Stimulated activated CD8-positive, alpha-beta memory T cell treated with anti-CD3 and anti-CD28 coated beads, Interleukin-4, amount 100 ng/mL, for 1 hour (primary cell): ENCODE results near the gene PIP4K2C.
"Not testable (repeated sequence)": the region's sequence is repeated elsewhere in the genome, so short reads cannot be mapped to it uniquely, and the experiment has no call there.

ENCODE experiments used
- DNase-seq, 2 donors: peaks; one replicate each; pipeline ENCODE4 v3.0.0-alpha.2; 2020; ENCODE audit warnings: low read depth in 2 of 2, low spot score in 1 of 2

PIP4K2C gene

DNA sequence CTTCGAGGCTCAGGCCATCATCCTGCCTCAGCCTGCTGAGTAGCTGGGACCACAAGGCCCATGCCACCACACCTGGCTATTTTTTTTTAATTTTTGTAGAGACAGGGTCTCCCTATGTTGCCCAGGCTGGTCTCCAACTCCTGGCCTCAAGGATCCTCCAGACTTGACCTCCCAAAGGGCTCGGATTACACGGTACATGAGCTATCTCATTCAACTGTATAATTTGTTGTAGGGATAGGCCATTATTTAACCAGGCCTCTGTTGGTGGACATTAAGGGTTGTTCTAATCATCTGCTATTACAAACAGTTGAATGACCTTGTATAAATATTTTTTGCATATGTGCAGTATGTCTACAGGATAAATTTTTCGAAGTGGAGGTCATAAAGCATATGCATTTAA, 32.1 kb upstream of the PIP4K2C start:
- DNase-seq, result no peak

DNA sequence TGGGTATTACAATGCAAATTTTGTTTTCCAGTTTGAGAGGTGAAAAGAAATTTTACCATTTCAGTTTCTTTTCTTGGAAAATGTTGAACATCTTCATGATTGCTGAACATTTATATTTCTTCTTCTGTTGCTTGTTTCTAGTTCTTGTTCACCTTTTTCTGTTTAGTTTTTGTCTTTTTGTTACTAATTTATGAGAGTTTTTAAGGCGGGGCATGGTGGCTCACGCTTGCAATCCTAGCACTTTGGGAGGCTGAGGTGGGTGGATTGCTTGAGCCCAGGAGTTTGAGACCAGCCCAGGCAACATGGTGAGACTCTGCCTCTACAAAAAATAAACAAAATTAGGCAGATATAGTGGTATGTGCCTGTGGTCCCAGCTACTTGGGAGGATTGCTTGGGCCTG, 30.5 kb upstream of the PIP4K2C start:
- no peak for DNase-seq

DNA sequence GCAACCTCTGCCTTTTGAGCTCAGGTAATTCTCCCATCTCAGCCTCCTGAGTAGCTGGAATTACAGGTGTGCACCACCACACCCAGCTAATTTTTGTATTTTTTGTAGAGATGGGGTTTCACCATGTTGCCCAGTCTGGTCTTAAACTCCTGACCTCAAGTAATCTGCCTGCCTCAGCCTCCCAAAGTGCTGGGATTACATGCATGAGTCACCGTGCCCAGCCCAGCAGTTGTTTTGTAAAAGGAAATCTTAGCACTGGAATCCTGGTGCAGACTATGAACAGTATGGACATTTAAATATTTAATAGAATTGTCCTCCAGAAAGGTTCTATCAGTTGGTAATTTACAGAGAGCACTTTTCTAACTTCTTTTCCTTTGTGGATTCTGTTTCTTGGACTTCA, 29.9 kb upstream of the PIP4K2C start:
- not testable (repeated sequence) for DNase-seq

DNA sequence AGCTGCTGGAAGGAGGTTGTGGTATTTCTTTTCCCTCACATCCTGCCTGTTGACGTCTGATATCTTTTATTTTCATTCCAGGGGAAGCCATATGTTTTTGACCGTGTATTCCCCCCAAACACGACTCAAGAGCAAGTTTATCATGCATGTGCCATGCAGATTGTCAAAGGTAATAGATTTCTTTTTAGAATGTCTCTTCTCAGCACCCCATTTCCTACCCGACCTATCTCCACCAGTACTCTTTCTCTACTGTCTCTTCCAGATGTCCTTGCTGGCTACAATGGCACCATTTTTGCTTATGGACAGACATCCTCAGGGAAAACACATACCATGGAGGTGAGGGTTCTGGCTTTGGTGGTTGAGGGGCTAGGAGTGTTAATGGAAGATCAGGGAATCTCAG, 27.6 kb upstream of the PIP4K2C start:
- DNase-seq, result no peak

DNA sequence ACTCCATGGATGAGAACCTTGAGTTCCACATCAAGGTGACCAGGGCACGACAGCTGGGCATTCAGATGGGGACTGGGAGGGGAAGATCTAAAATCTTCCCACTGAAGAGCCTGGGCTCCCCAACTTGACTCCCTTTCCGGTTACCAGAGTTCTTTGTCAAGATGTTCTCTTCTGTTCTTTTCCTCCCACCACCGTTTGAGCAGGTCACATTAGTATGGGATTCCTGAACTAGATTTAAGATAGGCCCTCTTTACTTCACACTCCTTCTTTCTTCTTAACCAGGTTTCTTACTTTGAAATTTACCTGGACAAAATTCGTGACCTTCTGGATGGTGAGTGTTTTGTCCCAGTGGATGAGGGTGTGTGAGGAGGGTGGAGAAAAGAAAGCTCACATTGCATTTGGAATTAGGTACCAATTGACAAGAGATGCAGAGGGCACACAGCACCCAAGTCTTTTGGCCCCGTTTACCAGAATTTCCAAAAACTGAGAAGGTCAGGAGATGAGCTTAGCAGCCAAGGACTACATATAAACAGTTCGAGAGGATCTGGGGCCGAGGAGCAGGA, 26.7 kb upstream of the PIP4K2C start:
- no peak for DNase-seq

DNA sequence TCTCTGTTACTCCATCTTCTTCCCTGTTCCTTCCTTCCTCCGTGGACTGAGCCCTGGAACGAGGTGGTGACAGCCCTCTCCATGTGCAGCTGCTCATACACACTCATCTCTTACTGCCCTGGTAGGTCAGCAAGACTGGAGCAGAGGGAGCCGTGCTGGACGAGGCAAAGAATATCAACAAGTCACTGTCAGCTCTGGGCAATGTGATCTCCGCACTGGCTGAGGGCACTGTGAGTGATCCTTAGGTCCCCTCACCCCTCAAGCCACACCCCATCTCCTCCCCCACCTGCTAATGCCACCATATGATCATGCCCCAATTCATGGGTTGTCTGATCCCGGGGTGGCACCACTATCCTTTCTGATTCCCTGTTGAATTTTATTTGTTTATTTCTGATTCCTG, 22.2 kb upstream of the PIP4K2C start:
- DNase-seq, result no peak

DNA sequence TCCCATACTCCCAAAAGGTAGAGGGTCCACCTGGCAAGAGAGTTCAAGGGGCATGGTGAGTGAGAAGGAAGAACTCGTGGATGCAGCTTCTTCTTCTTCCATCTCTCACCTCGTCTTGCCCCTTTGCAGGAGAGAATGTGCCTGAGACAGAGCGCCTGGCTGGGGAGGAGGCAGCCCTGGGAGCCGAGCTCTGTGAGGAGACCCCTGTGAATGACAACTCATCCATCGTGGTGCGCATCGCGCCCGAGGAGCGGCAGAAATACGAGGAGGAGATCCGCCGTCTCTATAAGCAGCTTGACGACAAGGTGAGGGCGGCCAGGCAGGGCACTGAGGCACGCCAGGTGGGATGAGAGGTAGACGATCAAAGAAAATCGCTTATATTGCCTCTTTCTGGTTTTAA, 21.1 kb upstream of the PIP4K2C start:
- no peak for DNase-seq

DNA sequence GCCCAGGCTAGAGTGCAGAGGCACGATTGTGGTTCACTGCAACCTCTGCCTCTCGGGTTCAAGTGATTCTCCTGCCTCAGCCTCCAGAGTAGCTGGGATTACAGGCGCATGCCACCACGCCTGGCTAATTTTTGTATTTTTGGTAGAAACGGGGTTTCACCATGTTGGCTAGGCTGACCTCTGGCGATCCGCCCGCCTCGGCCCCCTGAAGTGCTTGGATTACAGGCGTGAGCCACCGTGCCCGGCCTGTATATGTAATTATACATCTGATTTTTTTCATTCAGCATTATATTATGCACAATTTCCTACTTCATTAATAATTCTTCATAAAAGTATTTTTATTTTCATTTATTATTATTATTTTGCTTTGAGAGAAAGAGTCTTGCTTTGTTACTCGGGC, 20.6 kb upstream of the PIP4K2C start:
- DNase-seq, result not testable (repeated sequence)

GRCh38 chr12:57571926-57572762, 18.8 kb upstream of the PIP4K2C start:
- DNase-seq, result no peak

DNA sequence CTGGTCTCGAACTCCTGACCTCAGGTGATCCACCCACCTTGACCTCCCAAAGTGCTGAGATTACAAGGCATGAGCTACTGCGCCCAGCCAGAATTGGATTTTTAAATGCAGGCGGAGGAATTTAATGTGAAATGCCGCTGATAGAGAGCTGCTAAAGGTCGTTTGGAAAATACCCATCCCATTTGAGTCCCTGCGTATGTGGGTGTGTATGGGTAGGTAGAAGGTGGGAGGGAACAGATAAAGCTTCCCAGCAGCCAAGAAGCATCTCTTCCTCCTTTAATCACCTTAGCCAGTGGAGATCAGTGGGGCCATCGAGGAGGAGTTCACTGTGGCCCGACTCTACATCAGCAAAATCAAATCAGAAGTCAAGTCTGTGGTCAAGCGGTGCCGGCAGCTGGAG, 16.2 kb upstream of the PIP4K2C start:
- DNase-seq, result no peak

DNA sequence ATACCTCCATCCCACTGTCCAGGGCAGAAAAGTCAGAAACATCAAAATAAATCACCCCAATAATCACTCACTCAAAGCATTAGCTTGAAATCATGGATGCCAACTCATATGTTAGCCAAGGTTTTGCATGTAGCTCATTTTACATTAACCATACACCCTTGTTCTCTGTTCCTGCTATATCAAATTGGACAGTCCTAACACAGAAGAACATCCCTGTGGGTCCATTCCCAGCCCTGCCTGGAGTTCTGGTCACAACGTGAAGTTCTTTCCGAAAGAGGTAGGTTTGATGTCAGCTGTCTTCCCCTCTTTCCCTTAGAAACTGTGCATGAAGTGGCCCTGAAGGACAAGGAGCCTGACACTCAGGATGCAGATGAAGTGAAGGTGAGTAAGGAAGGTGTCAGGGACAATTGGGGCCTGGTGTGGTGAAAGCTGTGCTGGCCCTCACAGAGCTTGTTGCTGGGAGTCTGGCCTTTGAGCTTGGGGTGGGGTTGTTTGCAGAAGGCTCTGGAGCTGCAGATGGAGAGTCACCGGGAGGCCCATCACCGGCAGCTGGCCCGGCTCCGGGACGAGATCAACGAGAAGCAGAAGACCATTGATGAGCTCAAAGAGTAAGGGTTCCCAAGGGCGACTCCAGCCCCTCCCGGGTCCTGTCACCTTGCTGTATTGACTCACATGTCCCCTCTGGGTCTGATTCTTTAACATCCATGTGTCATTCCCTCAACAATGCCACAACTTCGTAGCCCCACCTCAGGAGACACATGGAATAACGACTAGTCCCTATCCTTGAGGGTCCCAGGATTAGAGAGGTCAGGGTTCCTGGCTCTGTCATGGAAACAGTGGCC, 15.0 kb upstream of the PIP4K2C start:
- no peak for DNase-seq

DNA sequence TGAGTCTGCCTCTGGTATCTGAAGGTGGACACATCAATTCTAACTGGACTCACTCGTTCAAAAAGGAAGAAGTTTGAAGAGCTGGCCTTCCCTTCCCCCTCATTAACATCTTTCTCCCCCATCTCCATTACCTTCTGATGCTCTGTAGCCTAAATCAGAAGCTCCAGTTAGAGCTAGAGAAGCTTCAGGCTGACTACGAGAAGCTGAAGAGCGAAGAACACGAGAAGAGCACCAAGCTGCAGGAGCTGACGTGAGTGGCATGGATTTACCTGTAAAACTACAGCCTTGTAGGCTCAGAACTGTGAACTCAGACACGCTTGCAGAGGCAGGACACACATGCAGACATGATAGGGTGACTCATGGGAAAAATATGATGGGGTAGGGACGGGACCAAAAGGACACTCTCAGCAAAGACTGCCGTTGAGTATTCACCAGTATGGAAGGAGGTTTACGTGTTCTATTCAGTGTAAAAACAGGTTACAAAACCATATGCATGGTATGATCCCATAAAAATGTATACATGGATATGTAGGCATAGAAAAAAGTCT, 14.3 kb upstream of the PIP4K2C start:
- DNase-seq, result no peak

- DNase-seq, result no peak
Measured at GRCh38 chr12:57577981-57578758, 12.8 kb upstream of the PIP4K2C start.

GRCh38 chr12:57579011-57579410, 12.0 kb upstream of the PIP4K2C start:
- no peak for DNase-seq

DNA sequence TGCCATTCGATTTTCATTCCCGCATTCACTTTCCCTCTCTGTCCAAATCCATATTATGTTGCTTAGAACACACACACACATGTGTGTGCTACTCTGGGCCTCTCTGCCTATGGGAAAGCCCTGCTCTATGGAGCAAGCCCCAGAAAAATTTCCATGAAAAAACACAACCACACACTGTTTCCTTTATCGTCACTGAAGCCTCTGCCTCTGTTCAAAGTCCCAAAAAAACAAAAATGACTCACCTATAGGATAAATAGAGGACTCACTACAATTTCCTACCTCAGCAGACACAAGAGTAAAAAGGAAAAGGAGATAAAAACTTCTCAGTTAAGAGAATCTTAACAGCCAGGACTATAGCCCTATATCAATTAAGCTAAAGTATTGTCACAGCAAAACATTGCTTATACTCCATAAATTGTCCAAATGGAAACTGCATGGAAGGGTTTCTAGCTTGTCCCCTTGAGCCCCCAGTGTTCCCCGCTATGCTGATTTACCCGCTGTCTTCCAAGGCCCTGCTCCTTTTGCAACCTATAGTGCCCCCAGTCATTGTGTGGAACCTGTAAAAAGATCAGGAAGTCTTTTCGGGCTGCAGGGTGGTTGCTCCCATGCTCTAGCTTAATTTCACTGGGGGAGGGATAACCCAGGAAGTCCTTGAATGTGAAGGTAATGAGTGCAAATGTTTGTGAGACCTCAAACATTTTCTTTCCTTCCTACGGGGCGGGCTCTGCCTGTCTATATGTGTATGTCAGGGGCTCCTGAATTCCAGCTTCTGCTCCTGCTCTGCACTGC, 11.1 kb upstream of the PIP4K2C start:
- DNase-seq, result no peak

GRCh38 chr12:57580466-57580795, 10.6 kb upstream of the PIP4K2C start:
- no peak for DNase-seq

DNA sequence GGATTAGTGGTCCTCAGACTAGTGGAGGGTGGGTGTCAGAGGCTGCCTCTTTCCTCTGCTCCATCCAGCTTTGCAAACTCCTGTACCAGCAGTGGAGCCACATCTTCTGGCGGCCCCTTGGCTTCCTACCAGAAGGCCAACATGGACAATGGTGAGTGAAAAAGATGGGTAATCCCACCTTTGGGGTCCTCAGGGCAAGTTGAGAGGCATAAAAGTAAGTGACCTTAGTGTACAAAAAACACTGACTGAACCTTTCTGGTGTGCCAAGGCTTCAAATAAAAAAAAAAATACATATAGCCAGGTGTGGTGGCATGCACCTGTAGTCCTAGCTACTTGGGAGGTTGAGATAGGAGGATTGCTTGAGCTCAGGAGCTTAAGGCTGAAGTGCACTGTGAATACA, 9.2 kb upstream of the PIP4K2C start:
- no peak for DNase-seq

DNA sequence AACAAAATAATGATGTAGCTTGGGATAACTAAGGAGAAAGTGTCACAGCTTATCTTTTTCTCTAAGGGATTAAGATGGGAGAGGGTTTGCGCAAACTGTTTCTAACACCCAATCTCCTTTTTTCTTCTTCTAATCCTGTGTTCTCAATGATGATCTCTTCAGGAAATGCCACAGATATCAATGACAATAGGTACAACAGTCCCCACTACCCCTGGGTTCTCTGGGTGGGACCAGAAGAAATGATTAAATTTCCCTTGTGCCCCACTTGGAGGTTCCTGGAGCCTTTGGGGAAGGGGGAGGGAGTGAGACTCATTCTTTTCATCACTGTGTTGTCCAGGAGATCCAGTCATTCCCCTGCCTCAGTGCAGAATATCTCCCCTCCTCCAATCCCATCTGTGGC, 8.6 kb upstream of the PIP4K2C start:
- no peak for DNase-seq

DNA sequence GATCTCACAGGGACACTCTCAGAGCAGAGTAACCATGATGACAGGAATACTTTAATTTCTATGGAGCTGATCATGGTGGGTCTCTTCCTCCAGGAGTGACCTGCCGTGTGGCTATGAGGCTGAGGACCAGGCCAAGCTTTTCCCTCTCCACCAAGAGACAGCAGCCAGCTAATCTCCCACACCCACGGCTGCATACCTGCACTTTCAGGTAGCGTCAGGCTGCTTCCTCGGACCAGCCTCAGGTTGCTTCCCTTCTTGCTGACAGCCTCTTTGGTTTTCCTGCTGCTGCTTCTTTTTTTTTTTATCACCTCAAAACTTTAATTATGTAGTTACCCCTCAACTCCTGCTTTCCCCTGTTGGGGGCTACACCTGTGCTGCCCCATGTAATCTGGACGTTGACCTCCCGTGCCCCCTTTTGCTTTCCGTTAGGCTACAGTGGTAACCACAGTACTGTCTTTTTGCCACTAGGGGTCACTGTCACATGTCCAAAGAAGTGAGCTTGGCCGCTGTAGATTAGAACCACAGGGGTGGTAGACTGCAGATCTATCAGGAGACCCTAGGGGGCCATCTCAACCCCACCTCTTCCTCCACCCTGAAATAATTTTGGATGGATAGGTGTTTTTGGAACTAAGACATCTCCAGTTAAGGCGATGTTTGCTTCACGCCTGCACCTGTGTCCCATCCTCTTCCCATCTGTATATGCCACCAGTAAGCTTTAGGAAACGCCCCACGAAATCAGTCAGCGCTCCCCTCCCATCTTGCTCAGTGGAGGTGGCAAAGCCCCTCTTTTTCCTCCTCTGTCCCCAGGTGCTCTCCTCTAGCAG, 7.8 kb upstream of the PIP4K2C start:
- peak in 1 of 2 donors; percentile 47 for DNase-seq

GRCh38 chr12:57584050-57584449, 6.9 kb upstream of the PIP4K2C start:
- no peak for DNase-seq
